ENCODE measurements around the gene DHRS11.

DHRS11 gene

GRCh38 chr17:36650096-36650775 lies 58.6 kb downstream of the DHRS11 start:
- no peak for FAIRE-seq
- no peak for DNase-seq (ENCODE audit: low spot score)

Measured in urothelium cell line (cell line).